ENCODE measurements around the gene PLPPR3. TPM values are rescaled to one million over a fixed set of nuclear protein-coding genes. Genes with fewer than 3 reads are reported as not detected.

The PLPPR3 gene
- total RNA-seq, 1 donor from 2014 or later, result not detected

GRCh38 chr19:813219-814151, 8.3 kb downstream of the PLPPR3 start:
- DNase-seq (no peak), ATAC-seq (ENCODE audit: poor library complexity) (peak; percentile 4)
- intact Hi-C loops (cut with DNase I), result no loop called here

- ATAC-seq (ENCODE audit: poor library complexity) (no peak), DNase-seq (no peak)
- intact Hi-C loops (cut with DNase I), result no loop called here
Measured at GRCh38 chr19:812747-813218, 9.0 kb downstream of the PLPPR3 start.

GRCh38 chr19:812049-812746, 9.6 kb downstream of the PLPPR3 start:
- ATAC-seq (ENCODE audit: poor library complexity), result no peak
- no peak for DNase-seq
- intact Hi-C loops (cut with DNase I), result no loop called here

- DNase-seq (no peak), ATAC-seq (ENCODE audit: poor library complexity) (no peak)
- intact Hi-C loops (cut with DNase I), result no loop called here
Measured at GRCh38 chr19:811506-812048, 10.2 kb downstream of the PLPPR3 start.

- intact Hi-C loops (cut with DNase I), result no loop called here
- ATAC-seq (ENCODE audit: poor library complexity), result no peak
- DNase-seq, result no peak
Measured at GRCh38 chr19:810883-811489, 10.8 kb downstream of the PLPPR3 start.

- intact Hi-C loops (cut with DNase I), result no loop called here
- DNase-seq (no peak), ATAC-seq (ENCODE audit: poor library complexity) (no peak)
Measured at GRCh38 chr19:810077-810855, 11.5 kb downstream of the PLPPR3 start.

GRCh38 chr19:808423-808775, 13.4 kb downstream of the PLPPR3 start:
- DNase-seq (no peak), ATAC-seq (ENCODE audit: poor library complexity) (no peak)
- intact Hi-C loops (cut with DNase I), result no loop called here

- ATAC-seq (ENCODE audit: poor library complexity) (no peak), DNase-seq (no peak)
- intact Hi-C loops (cut with DNase I), result no loop called here
Measured at GRCh38 chr19:807627-808422, 13.9 kb downstream of the PLPPR3 start.

- DNase-seq (no peak), ATAC-seq (ENCODE audit: poor library complexity) (no peak)
- intact Hi-C loops (cut with DNase I), result no loop called here
Measured at GRCh38 chr19:806815-807421, 14.8 kb downstream of the PLPPR3 start.

- ATAC-seq (ENCODE audit: poor library complexity) (no peak), DNase-seq (no peak)
- intact Hi-C loops (cut with DNase I), result no loop called here
Measured at GRCh38 chr19:805600-806550, 15.9 kb downstream of the PLPPR3 start.

- ATAC-seq (ENCODE audit: poor library complexity), result no peak
- intact Hi-C loops (cut with DNase I), result no loop called here
- no peak for DNase-seq
Measured at GRCh38 chr19:805166-805551, 16.6 kb downstream of the PLPPR3 start.

GRCh38 chr19:804419-805165, 17.2 kb downstream of the PLPPR3 start:
- no peak for DNase-seq
- ATAC-seq (ENCODE audit: poor library complexity), result no peak
- intact Hi-C loops (cut with DNase I), result no loop called here

GRCh38 chr19:803686-804418, 17.9 kb downstream of the PLPPR3 start:
- intact Hi-C loops (cut with DNase I), result no loop called here
- DNase-seq, result no peak

GRCh38 chr19:803099-803561, 18.6 kb downstream of the PLPPR3 start:
- intact Hi-C loops (cut with DNase I), result no loop called here
- no peak for DNase-seq
- no peak for ATAC-seq (ENCODE audit: poor library complexity)

More at GRCh38 chr19:803686-804418, 17.9 kb downstream of the PLPPR3 start:
- no peak for ATAC-seq (ENCODE audit: poor library complexity)

GRCh38 chr19:802498-803098, 19.2 kb downstream of the PLPPR3 start:
- ATAC-seq (ENCODE audit: poor library complexity) (no peak), DNase-seq (no peak)
- intact Hi-C loops (cut with DNase I), result no loop called here

Data from Right ventricle myocardium superior (tissue), 1 donor.